H1 (cell line): ENCODE results near the gene CEBPB.

ENCODE experiments used
- CBX5 ChIP-seq: fragments of 300-800, 300-1000 bp; sonication (generic); IDR thresholded peaks from 2 replicates; pipeline ENCODE4 v1.7.1; 2016; ENCODE audit warnings: antibody characterized with exemption, low read length, low read depth
- KDM4A ChIP-seq: IDR thresholded peaks from one replicate; pipeline ENCODE4 v1.7.1; 2012; ENCODE audit warnings: low read depth, mild to moderate bottlenecking, moderate library complexity, low read length, inconsistent platforms; ENCODE audit not compliant: severe bottlenecking
- NRF1 ChIP-seq: IDR thresholded peaks from 2 replicates; pipeline ENCODE4 v1.6.1; 2011; ENCODE audit warnings: mild to moderate bottlenecking, low read depth, low read length, improper control_type of control experiment
- POLR2A ChIP-seq, 2 experiments: IDR thresholded peaks; 1 replicate in 1 of 2; 2 replicates in 1 of 2; pipeline ENCODE4 v1.6.1; 2011; ENCODE audit warnings: low read depth in 2 of 2, low read length in 2 of 2, mild to moderate bottlenecking in 2 of 2; ENCODE audit errors: control extremely low read depth in 1 of 2
- RAD21 ChIP-seq, 2 experiments: IDR thresholded peaks in 1 of 2; conservative IDR thresholded peaks in 1 of 2; 2 replicates each; pipeline ENCODE4 v1.6.1; 2011; ENCODE audit warnings: low read depth in 2 of 2, low read length in 2 of 2, improper control_type of control experiment in 1 of 2, inconsistent platforms in 1 of 2, mild to moderate bottlenecking in 1 of 2, moderate library complexity in 1 of 2
- TAF1 ChIP-seq: IDR thresholded peaks from 2 replicates; pipeline ENCODE4 v1.6.1; 2011; ENCODE audit warnings: mild to moderate bottlenecking, low read depth, low read length
- TF ChIP-seq, protein P1 (sequence below): IDR thresholded peaks from 2 replicates; pipeline ENCODE4 v1.6.1; 2011; ENCODE audit warnings: low read length, improper control_type of control experiment
- TF ChIP-seq, protein P2 (sequence below), 3 experiments: IDR thresholded peaks; 1 replicate in 2 of 3; 2 replicates in 1 of 3; pipeline versions ENCODE4 v1.5.1 to v1.6.1; 2011; ENCODE audit warnings: low read length in 3 of 3, mild to moderate bottlenecking in 3 of 3, inconsistent platforms in 2 of 3, low read depth in 1 of 3, moderate library complexity in 1 of 3; ENCODE audit not compliant: insufficient read depth in 1 of 3; ENCODE audit errors: control extremely low read depth in 1 of 3

DNA sequence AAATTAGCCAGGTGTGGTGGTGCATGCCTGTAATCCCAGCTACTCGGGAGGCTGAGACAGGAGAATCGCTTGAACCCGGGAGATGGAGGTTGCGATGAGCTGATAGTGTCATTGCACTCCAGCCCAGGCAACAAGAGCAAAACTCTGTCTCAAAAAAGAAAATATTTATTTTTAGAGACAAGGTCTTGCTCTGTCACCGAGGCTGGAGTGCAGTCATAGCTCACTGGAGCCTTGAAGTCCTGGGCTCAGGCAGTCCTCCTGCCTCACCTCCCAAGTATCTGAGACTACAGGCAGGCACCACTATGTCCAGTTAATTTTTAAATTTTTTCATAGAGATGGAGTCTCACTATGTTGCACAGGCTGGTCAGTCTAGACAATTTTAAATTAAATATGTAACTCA lies 16.2 kb upstream of the CEBPB start:
- no peak for TF ChIP-seq POLR2A (IDR thresholded peaks at IDR 0.05; ENCODE audit: control extremely low read depth in 1 of 2, low read depth in 2 of 2, low read length in 2 of 2)
- no peak for TF ChIP-seq CBX5
- TF ChIP-seq, protein P1, sequence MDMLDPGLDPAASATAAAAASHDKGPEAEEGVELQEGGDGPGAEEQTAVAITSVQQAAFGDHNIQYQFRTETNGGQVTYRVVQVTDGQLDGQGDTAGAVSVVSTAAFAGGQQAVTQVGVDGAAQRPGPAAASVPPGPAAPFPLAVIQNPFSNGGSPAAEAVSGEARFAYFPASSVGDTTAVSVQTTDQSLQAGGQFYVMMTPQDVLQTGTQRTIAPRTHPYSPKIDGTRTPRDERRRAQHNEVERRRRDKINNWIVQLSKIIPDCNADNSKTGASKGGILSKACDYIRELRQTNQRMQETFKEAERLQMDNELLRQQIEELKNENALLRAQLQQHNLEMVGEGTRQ, result no peak
- no peak for TF ChIP-seq NRF1
- no peak for TF ChIP-seq RAD21 (IDR thresholded peaks at IDR 0.05 in 1 of 2, conservative IDR thresholded peaks at IDR 0.05 in 1 of 2; ENCODE audit: low read depth in 2 of 2, low read length in 2 of 2)
- TF ChIP-seq, protein P2, sequence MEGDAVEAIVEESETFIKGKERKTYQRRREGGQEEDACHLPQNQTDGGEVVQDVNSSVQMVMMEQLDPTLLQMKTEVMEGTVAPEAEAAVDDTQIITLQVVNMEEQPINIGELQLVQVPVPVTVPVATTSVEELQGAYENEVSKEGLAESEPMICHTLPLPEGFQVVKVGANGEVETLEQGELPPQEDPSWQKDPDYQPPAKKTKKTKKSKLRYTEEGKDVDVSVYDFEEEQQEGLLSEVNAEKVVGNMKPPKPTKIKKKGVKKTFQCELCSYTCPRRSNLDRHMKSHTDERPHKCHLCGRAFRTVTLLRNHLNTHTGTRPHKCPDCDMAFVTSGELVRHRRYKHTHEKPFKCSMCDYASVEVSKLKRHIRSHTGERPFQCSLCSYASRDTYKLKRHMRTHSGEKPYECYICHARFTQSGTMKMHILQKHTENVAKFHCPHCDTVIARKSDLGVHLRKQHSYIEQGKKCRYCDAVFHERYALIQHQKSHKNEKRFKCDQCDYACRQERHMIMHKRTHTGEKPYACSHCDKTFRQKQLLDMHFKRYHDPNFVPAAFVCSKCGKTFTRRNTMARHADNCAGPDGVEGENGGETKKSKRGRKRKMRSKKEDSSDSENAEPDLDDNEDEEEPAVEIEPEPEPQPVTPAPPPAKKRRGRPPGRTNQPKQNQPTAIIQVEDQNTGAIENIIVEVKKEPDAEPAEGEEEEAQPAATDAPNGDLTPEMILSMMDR (IDR thresholded peaks at IDR 0.05; ENCODE audit: control extremely low read depth in 1 of 3, insufficient read depth in 1 of 3, low read depth in 1 of 3, low read length in 3 of 3), result no peak
- TF ChIP-seq TAF1, result no peak
- no peak for TF ChIP-seq KDM4A
